HFF-Myc (cell line): ENCODE results near the gene SPTAN1.

Experiments
- DNase-seq: peaks from one replicate; pipeline ENCODE4 v3.0.0-alpha.2; 2011; ENCODE audit warnings: low read depth; ENCODE audit errors: extremely low read depth
- H3K4me3 ChIP-seq: replicated peaks from 2 replicates; pipeline ENCODE4 v1.5.1; 2011; ENCODE audit warnings: low read depth, mild to moderate bottlenecking, control low read depth, low read length
- TF ChIP-seq, protein P1 (sequence below): IDR thresholded peaks from 2 replicates; pipeline ENCODE4 v1.5.1; 2012; ENCODE audit warnings: mild to moderate bottlenecking, low read depth, low read length, control low read depth; ENCODE audit errors: missing control alignments

SPTAN1 gene

DNA sequence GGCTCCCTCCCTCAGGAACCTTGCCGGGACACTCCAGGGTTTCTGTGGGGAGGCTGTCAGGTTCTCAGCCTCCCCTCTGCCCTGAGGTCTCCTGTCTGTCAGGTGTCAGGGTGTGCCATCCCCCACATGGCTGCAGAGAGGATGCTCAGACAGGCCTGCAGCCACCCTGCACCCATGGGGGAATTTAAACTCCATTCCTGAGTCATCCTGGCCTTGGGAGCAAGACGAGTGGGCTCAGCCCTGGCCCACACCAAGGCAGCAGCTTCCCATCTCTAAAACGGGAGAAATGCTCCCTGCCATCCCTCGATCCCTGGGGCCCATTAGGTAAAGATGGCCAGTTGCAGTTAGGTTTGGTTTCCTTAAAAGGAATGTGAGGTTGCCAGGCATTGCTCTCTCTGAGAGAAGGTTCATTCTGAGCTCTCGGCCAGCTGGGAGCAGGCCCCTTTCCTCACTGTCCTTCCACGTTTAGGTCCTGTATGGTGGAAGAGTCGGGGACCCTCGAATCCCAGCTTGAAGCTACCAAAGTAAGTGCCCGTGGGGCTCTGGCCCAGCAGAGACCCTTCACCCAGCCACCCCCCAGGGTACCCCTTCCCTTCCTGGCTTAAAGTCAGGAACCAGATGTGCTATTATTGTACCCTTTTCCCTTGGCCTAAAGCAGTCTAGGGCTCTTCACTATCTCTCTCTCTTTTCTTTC lies 77.6 kb downstream of the SPTAN1 start:
- DNase-seq, result no peak
- H3K4me3 ChIP-seq, result no peak overlapping the region
- TF ChIP-seq, protein P1, sequence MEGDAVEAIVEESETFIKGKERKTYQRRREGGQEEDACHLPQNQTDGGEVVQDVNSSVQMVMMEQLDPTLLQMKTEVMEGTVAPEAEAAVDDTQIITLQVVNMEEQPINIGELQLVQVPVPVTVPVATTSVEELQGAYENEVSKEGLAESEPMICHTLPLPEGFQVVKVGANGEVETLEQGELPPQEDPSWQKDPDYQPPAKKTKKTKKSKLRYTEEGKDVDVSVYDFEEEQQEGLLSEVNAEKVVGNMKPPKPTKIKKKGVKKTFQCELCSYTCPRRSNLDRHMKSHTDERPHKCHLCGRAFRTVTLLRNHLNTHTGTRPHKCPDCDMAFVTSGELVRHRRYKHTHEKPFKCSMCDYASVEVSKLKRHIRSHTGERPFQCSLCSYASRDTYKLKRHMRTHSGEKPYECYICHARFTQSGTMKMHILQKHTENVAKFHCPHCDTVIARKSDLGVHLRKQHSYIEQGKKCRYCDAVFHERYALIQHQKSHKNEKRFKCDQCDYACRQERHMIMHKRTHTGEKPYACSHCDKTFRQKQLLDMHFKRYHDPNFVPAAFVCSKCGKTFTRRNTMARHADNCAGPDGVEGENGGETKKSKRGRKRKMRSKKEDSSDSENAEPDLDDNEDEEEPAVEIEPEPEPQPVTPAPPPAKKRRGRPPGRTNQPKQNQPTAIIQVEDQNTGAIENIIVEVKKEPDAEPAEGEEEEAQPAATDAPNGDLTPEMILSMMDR, result no peak

GRCh38 chr9:128631636-128632035 lies 79.2 kb downstream of the SPTAN1 start:
- H3K4me3 ChIP-seq, result no peak overlapping the region
- TF ChIP-seq, protein P1, result no peak
- DNase-seq, result no peak

GRCh38 chr9:128632066-128632465 lies 79.7 kb downstream of the SPTAN1 start:
- no peak overlapping the region for H3K4me3 ChIP-seq
- DNase-seq, result no peak
- TF ChIP-seq, protein P1, result no peak

- H3K4me3 ChIP-seq, result no peak overlapping the region
- DNase-seq, result no peak
- TF ChIP-seq, protein P1, result no peak
Measured at GRCh38 chr9:128632486-128632885, 80.1 kb downstream of the SPTAN1 start.

DNA sequence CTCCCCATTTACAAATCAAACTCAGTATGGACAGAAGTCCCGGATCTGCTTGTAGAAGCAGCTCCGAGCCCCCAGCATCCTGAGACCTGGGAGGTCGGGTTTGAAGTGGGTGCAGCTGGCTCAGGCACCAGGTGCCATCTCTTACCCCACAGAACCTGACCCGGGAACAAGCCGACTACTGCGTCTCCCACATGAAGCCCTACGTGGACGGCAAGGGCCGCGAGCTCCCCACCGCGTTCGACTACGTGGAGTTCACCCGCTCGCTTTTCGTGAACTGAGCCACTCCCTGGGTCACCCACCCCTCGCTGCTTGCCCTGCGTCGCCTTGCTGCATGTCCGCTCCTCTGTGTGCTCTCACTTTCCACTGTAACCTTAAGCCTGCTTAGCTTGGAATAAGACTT lies 80.7 kb downstream of the SPTAN1 start:
- no peak overlapping the region for H3K4me3 ChIP-seq
- TF ChIP-seq, protein P1, result no peak
- DNase-seq, result no peak

- no peak overlapping the region for H3K4me3 ChIP-seq
- DNase-seq, result no peak
- TF ChIP-seq, protein P1, result no peak
Measured at GRCh38 chr9:128633601-128634000, 81.2 kb downstream of the SPTAN1 start.

GRCh38 chr9:128634111-128634510 lies 81.7 kb downstream of the SPTAN1 start:
- TF ChIP-seq, protein P1, result no peak
- H3K4me3 ChIP-seq, result no peak overlapping the region
- DNase-seq, result no peak
